Right atrium auricular region (tissue), 2 donors: ENCODE results near the gene TCF12. TPM values are rescaled to one million over a fixed set of nuclear protein-coding genes. Genes with fewer than 3 reads are reported as not detected.
"Not testable (repeated sequence)": the region's sequence is repeated elsewhere in the genome, so short reads cannot be mapped to it uniquely, and the experiment has no call there.

ENCODE experiments used
- DNase-seq: peaks from one replicate; pipeline ENCODE4 v3.0.0-alpha.2; 2019; ENCODE audit warnings: low spot score
- H3K27ac ChIP-seq, 2 donors: fragments of 200-600 bp; sonication (generic); 1 replicate in 1 of 2; 2 replicates in 1 of 2; pipeline ENCODE4 v1.5.1; 2016 to 2019
- H3K27me3 ChIP-seq, 2 donors: fragments of 200-600 bp; sonication (generic); one replicate each; pipeline versions ENCODE4 v1.5.1 to v1.6.0; 2017 to 2019
- H3K36me3 ChIP-seq: fragments of 200-600 bp; sonication (generic); one replicate; pipeline ENCODE4 v1.5.1; 2016
- H3K4me1 ChIP-seq, 2 donors: fragments of 200-600 bp; sonication (generic); one replicate each; pipeline versions ENCODE4 v1.5.1 to v1.6.0; 2017 to 2019
- H3K4me3 ChIP-seq, 2 donors: fragments of 200-600 bp; sonication (generic); 1 replicate in 1 of 2; 2 replicates in 1 of 2; pipeline ENCODE4 v1.5.1; 2017 to 2019; ENCODE audit warnings: mild to moderate bottlenecking in 1 of 2, moderate library complexity in 1 of 2
- H3K9me3 ChIP-seq, 2 donors: fragments of 200-600 bp; sonication (generic); one replicate each; pipeline ENCODE4 v1.5.1; 2019
- CTCF ChIP-seq, 2 donors: fragments of 200-600 bp; sonication (generic); IDR thresholded peaks; one replicate each; pipeline ENCODE4 v1.5.1; 2019; ENCODE audit warnings: antibody characterized with exemption in 2 of 2
- total RNA-seq, 2 donors: library from RNA; depleted of rRNA; stranded (reverse); fragments of >200 nt; gene quantifications; one replicate each; pipeline ENCODE4 v1.1.0, GENCODE V29; 2016

The TCF12 gene
- total RNA-seq, 2 donors from 2014 or later, result 35.2 to 40.0 TPM

DNA sequence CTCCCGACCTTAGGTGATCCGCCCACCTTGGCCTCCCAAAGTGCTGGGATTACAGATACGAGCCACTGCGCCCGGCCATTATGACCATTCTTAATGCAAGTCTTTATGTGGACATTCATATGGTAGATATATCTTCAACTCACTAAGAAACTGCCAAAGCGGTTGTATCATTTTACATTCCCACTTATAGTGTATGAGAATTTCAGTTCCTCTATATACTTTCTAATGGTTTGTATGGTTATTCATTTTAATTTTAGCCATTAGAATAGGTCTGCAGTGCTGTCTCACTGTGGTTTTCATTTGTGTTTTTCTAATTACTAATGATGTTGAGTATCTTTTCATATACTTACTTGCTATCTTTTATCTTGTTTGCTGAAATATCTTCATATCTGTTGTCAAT, 32.5 kb downstream of the TCF12 start:
- TF ChIP-seq CTCF (IDR thresholded peaks at IDR 0.05), result no peak
- no peak overlapping the region for H3K4me3 ChIP-seq

DNA sequence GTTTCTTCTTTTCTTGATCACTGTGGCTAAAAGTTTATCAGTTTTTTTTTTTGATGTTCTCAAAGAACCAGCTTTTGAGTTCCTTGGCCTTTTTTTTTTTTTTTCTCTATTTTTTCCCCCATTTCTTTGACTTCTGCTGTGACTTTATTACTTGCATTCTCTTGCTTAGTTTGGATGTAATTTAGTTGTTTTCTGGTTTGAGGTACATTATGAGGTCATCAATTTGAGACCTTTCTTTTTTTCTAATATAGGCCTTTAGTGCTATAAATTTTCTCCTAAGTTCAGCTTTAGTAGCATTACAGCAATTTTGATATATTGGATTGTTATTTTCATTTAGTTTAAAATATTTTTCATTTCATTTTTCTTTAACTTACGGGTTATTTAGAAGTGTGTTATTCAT, 35.3 kb downstream of the TCF12 start:
- DNase-seq, result no peak
- no peak overlapping the region for H3K27ac ChIP-seq
- no peaks in the 10 kb centered on the region for H3K36me3 ChIP-seq
- H3K27me3 ChIP-seq, result no peaks in the 10 kb centered on the region
- H3K4me3 ChIP-seq, result no peak overlapping the region
- H3K9me3 ChIP-seq, result peaks cover 10 to 29% of the 10 kb centered on the region in 2 donors
- H3K4me1 ChIP-seq, result peaks cover 0 to 7% of the 10 kb centered on the region in 2 donors
- TF ChIP-seq CTCF (IDR thresholded peaks at IDR 0.05), result no peak

More for the DNA sequence above, 32.5 kb downstream of the TCF12 start:
- Histone ChIP-seq H3K4me1 (peaks cover 0 to 11% of the 10 kb centered on the region in 2 donors), H3K27ac (no peak overlapping the region), H3K9me3 (peaks cover under 1 to 18% of the 10 kb centered on the region in 2 donors), H3K27me3 (no peaks in the 10 kb centered on the region), H3K36me3 (no peaks in the 10 kb centered on the region)
- no peak for DNase-seq

DNA sequence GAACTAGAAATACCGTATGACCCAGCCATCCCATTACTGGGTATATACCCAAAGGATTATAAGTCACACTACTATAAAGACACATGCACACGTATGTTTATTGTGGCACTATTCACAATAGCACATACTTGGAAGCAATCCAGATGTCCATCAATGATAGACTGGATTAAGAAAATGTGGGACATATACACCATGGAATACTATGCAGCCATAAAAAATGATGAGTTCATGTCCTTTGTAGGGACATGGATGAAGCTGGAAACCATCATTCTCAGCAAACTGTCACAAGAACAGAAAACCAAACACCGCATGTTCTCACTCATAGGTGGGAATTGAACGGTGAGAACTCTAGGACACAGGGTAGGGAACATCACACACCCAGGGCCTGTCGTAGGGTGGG, 36.6 kb downstream of the TCF12 start:
- not testable (repeated sequence) for DNase-seq, H3K27me3 ChIP-seq, H3K4me3 ChIP-seq, H3K36me3 ChIP-seq, H3K27ac ChIP-seq
- Histone ChIP-seq H3K9me3 (peaks cover 10 to 29% of the 10 kb centered on the region in 2 donors), H3K4me1 (peaks cover 0 to 10% of the 10 kb centered on the region in 2 donors)

GRCh38 chr15:56956538-56956937, 38.1 kb downstream of the TCF12 start:
- DNase-seq, result no peak
- TF ChIP-seq CTCF (IDR thresholded peaks at IDR 0.05), result no peak

GRCh38 chr15:56957812-56958406, 39.5 kb downstream of the TCF12 start:
- Histone ChIP-seq H3K4me3 (no peak overlapping the region), H3K9me3 (peaks cover 10 to 29% of the 10 kb centered on the region in 2 donors), H3K36me3 (no peaks in the 10 kb centered on the region), H3K4me1 (peaks cover 0 to 10% of the 10 kb centered on the region in 2 donors), H3K27me3 (no peaks in the 10 kb centered on the region), H3K27ac (no peak overlapping the region)
- DNase-seq, result no peak
- TF ChIP-seq CTCF (IDR thresholded peaks at IDR 0.05), result no peak

More at GRCh38 chr15:56956538-56956937, 38.1 kb downstream of the TCF12 start:
- Histone ChIP-seq H3K4me1 (peaks cover 0 to 10% of the 10 kb centered on the region in 2 donors), H3K36me3 (no peaks in the 10 kb centered on the region), H3K27ac (no peak overlapping the region), H3K27me3 (no peaks in the 10 kb centered on the region), H3K9me3 (peaks cover 10 to 29% of the 10 kb centered on the region in 2 donors), H3K4me3 (no peak overlapping the region)

DNA sequence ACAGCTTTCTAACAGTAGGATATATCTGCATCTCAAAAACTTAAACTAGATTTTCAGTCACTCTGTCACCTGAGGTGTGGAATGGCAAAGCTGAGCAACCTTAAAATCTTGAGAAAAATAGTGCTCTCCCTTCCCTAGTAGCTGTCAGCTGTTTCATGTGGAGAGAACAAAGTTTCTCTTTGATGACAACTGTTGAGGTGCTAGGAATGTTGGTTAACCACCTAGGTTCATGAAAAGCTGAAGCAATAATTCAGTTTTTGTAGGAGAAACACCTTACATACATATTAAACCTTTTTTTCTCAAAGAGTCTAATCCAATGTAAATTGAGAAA, 40.8 kb downstream of the TCF12 start:
- Histone ChIP-seq H3K27ac (no peak overlapping the region), H3K4me3 (no peak overlapping the region), H3K4me1 (peaks cover 0 to 23% of the 10 kb centered on the region in 2 donors), H3K9me3 (peaks cover 10 to 29% of the 10 kb centered on the region in 2 donors), H3K36me3 (no peaks in the 10 kb centered on the region), H3K27me3 (no peaks in the 10 kb centered on the region)
- TF ChIP-seq CTCF (IDR thresholded peaks at IDR 0.05), result no peak
- DNase-seq, result no peak
